ENCODE results near the gene ZNF207. TPM values are rescaled to one million over a fixed set of nuclear protein-coding genes. Genes with fewer than 3 reads are reported as not detected.

The ZNF207 gene
- total and polyA plus RNA-seq, 10 of the 15 experiments (the other 5 are each of a cell fraction or from before 2014, with no cell fraction given): 156 to 348 (median 205) TPM

DNA sequence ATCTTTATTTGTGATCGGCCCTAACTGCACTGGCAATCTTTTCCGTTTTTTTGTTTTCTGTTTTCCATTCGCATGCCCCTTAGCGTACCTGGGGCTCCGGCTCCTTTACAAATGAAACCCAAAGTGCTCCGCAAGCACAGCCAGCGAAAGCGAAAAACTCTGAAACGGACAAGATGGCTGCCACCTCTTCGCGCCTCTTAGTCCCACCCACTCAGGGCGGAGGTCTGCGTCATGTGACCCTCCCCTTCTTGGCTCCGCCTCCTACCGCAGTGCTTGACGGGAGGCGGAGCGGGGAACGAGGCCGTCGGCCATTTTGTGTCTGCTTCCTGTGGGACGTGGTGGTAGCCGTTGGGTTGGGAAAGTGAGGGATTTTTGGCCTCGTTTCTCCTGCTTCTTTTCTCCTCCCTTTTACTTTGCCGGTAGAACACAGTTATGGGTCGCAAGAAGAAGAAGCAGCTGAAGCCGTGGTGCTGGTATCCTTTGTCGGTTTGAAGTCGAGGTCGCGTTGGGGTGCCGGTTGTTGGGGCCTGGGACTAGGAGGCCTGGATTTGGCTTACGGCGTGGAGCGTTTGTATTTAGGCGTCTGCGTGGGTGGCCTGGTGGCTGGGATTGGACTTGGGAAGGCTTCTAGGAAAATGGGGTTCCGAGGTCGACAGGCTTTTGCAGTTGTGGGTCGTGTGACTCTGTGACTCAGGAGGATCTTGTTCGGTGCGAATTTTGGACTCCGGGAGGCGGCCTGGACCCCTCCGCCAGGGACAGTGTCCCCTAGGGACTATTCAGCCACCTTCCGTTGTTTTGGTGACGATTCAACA is at the start of gene ZNF207 (continued):
- TF ChIP-seq TARDBP (IDR thresholded peaks at IDR 0.05; ENCODE audit: borderline replicate concordance) (no peak), RB1 (IDR thresholded peaks at IDR 0.05; ENCODE audit: borderline replicate concordance) (peak; percentile 70; the same call in 1 of the 2 replicates), NFYB (IDR thresholded peaks at IDR 0.05; ENCODE audit: insufficient read depth, low read depth, low read length) (0 out of 2 replicates have a peak, but pooled peaks have one; percentile 43), POLR2A (IDR thresholded peaks at IDR 0.05; ENCODE audit: low read depth, low read length) (peak; percentile 96), DPF2 (IDR thresholded peaks at IDR 0.05) (no peak; the same call in 1 of the 2 replicates), SPI1 (IDR thresholded peaks at IDR 0.05; ENCODE audit: borderline replicate concordance, insufficient read depth, low read depth, low read length) (no peak), RFX5 (IDR thresholded peaks at IDR 0.05; ENCODE audit: low read depth, low read length) (no peak), RAD21 (IDR thresholded peaks at IDR 0.05; ENCODE audit: insufficient read depth, low read depth, low read length) (no peak), MYB (IDR thresholded peaks at IDR 0.05; ENCODE audit: borderline replicate concordance, low read depth, low read length) (0 out of 2 replicates have a peak, but pooled peaks have one; percentile 39), TCF7 (IDR thresholded peaks at IDR 0.05; ENCODE audit: borderline replicate concordance) (no peak), ZSCAN29 (IDR thresholded peaks at IDR 0.05) (no peak), SMARCA5 (IDR thresholded peaks at IDR 0.05) (no peak), SIN3A (IDR thresholded peaks at IDR 0.05; ENCODE audit: low read depth, low read length) (peak; percentile 63; the same call in 1 of the 2 replicates), POLR2AphosphoS2 (IDR thresholded peaks at IDR 0.05; ENCODE audit: low read depth, low read length) (peak; percentile 71), NR2F1 (conservative IDR thresholded peaks at IDR 0.05) (no peak), ZBED1 (IDR thresholded peaks at IDR 0.05; ENCODE audit: borderline replicate concordance) (peak; percentile 45), CREB1 (IDR thresholded peaks at IDR 0.05; ENCODE audit: low read depth) (peak; percentile 55; the same call in 1 of the 2 replicates)
- TF ChIP-seq, protein P1, sequence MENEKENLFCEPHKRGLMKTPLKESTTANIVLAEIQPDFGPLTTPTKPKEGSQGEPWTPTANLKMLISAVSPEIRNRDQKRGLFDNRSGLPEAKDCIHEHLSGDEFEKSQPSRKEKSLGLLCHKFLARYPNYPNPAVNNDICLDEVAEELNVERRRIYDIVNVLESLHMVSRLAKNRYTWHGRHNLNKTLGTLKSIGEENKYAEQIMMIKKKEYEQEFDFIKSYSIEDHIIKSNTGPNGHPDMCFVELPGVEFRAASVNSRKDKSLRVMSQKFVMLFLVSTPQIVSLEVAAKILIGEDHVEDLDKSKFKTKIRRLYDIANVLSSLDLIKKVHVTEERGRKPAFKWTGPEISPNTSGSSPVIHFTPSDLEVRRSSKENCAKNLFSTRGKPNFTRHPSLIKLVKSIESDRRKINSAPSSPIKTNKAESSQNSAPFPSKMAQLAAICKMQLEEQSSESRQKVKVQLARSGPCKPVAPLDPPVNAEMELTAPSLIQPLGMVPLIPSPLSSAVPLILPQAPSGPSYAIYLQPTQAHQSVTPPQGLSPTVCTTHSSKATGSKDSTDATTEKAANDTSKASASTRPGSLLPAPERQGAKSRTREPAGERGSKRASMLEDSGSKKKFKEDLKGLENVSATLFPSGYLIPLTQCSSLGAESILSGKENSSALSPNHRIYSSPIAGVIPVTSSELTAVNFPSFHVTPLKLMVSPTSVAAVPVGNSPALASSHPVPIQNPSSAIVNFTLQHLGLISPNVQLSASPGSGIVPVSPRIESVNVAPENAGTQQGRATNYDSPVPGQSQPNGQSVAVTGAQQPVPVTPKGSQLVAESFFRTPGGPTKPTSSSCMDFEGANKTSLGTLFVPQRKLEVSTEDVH (IDR thresholded peaks at IDR 0.05; ENCODE audit: low read depth, partially characterized antibody): no peak
- TF ChIP-seq, protein P2, sequence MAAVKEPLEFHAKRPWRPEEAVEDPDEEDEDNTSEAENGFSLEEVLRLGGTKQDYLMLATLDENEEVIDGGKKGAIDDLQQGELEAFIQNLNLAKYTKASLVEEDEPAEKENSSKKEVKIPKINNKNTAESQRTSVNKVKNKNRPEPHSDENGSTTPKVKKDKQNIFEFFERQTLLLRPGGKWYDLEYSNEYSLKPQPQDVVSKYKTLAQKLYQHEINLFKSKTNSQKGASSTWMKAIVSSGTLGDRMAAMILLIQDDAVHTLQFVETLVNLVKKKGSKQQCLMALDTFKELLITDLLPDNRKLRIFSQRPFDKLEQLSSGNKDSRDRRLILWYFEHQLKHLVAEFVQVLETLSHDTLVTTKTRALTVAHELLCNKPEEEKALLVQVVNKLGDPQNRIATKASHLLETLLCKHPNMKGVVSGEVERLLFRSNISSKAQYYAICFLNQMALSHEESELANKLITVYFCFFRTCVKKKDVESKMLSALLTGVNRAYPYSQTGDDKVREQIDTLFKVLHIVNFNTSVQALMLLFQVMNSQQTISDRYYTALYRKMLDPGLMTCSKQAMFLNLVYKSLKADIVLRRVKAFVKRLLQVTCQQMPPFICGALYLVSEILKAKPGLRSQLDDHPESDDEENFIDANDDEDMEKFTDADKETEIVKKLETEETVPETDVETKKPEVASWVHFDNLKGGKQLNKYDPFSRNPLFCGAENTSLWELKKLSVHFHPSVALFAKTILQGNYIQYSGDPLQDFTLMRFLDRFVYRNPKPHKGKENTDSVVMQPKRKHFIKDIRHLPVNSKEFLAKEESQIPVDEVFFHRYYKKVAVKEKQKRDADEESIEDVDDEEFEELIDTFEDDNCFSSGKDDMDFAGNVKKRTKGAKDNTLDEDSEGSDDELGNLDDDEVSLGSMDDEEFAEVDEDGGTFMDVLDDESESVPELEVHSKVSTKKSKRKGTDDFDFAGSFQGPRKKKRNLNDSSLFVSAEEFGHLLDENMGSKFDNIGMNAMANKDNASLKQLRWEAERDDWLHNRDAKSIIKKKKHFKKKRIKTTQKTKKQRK (IDR thresholded peaks at IDR 0.05; ENCODE audit: low read depth, low read length): no peak
- TF ChIP-seq, protein P3, sequence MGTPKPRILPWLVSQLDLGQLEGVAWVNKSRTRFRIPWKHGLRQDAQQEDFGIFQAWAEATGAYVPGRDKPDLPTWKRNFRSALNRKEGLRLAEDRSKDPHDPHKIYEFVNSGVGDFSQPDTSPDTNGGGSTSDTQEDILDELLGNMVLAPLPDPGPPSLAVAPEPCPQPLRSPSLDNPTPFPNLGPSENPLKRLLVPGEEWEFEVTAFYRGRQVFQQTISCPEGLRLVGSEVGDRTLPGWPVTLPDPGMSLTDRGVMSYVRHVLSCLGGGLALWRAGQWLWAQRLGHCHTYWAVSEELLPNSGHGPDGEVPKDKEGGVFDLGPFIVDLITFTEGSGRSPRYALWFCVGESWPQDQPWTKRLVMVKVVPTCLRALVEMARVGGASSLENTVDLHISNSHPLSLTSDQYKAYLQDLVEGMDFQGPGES (IDR thresholded peaks at IDR 0.05): no peak
- TF ChIP-seq, protein P4, sequence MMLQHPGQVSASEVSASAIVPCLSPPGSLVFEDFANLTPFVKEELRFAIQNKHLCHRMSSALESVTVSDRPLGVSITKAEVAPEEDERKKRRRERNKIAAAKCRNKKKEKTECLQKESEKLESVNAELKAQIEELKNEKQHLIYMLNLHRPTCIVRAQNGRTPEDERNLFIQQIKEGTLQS (IDR thresholded peaks at IDR 0.05; ENCODE audit: borderline replicate concordance, extremely low read depth, low read depth, low read length): peak; percentile 68; the same call in 1 of the 2 replicates
